Liver (tissue), 9 donors: ENCODE data around the gene AHDC1. TPM values are rescaled to one million over a fixed set of nuclear protein-coding genes. Genes with fewer than 3 reads are reported as not detected.

Experiments
- DNase-seq: peaks from one replicate; pipeline ENCODE4 v3.0.0-alpha.2; 2017; ENCODE audit warnings: low spot score
- H3K27ac ChIP-seq, 2 donors: one replicate each; pipeline ENCODE4 v1.7.0; 2013; ENCODE audit warnings: inconsistent platforms in 2 of 2, low read length in 2 of 2, control low read depth in 1 of 2, low read depth in 1 of 2, mild to moderate bottlenecking in 1 of 2
- H3K27me3 ChIP-seq, 4 donors: one replicate each; pipeline versions ENCODE4 v1.6.1 to v1.7.0; 2013; ENCODE audit warnings: low read length in 3 of 4, inconsistent platforms in 1 of 4, mild to moderate bottlenecking in 1 of 4, moderate library complexity in 1 of 4; ENCODE audit not compliant: control insufficient read depth in 4 of 4, insufficient read depth in 4 of 4
- H3K36me3 ChIP-seq, 4 donors: one replicate each; pipeline versions ENCODE4 v1.6.1 to v1.7.0; 2013; ENCODE audit warnings: low read length in 3 of 4, mild to moderate bottlenecking in 3 of 4, low read depth in 1 of 4, moderate library complexity in 1 of 4; ENCODE audit not compliant: control insufficient read depth in 4 of 4, insufficient read depth in 3 of 4
- H3K4me1 ChIP-seq, 4 donors: one replicate each; pipeline versions ENCODE4 v1.6.1 to v1.7.0; 2013; ENCODE audit warnings: low read length in 3 of 4, mild to moderate bottlenecking in 3 of 4, moderate library complexity in 1 of 4; ENCODE audit not compliant: control insufficient read depth in 4 of 4, insufficient read depth in 4 of 4
- H3K4me3 ChIP-seq, 3 donors: one replicate each; pipeline versions ENCODE4 v1.6.1 to v1.7.0; 2013; ENCODE audit warnings: low read length in 3 of 3, control low read depth in 1 of 3, low read depth in 1 of 3, mild to moderate bottlenecking in 1 of 3
- H3K9ac ChIP-seq, 2 donors: one replicate each; pipeline ENCODE4 v1.7.0; 2013; ENCODE audit warnings: low read length in 2 of 2, mild to moderate bottlenecking in 2 of 2, moderate library complexity in 2 of 2, control low read depth in 1 of 2, low read depth in 1 of 2
- H3K9me3 ChIP-seq, 4 donors: one replicate each; pipeline versions ENCODE4 v1.6.1 to v1.7.0; 2013; ENCODE audit warnings: low read length in 3 of 4; ENCODE audit not compliant: control insufficient read depth in 4 of 4
- FOXA1 ChIP-seq: IDR thresholded peaks from 2 replicates; pipeline ENCODE4 v1.6.1; 2016; ENCODE audit warnings: antibody characterized with exemption
- FOXA2 ChIP-seq: IDR thresholded peaks from 2 replicates; pipeline ENCODE4 v1.6.1; 2016; ENCODE audit warnings: antibody characterized with exemption
- GABPA ChIP-seq, 2 donors: IDR thresholded peaks in 1 of 2; conservative IDR thresholded peaks in 1 of 2; 2 replicates each; pipeline ENCODE4 v1.6.1; 2016; ENCODE audit warnings: antibody characterized with exemption in 2 of 2, mild to moderate bottlenecking in 1 of 2, moderate library complexity in 1 of 2
- HNF4A ChIP-seq, 2 donors: conservative IDR thresholded peaks; 2 replicates each; pipeline ENCODE4 v1.6.1; 2016; ENCODE audit warnings: antibody characterized with exemption in 2 of 2, mild to moderate bottlenecking in 2 of 2
- HNF4G ChIP-seq: IDR thresholded peaks from 2 replicates; pipeline ENCODE4 v1.6.1; 2016; ENCODE audit warnings: antibody characterized with exemption
- JUND ChIP-seq, 2 donors: IDR thresholded peaks; 2 replicates each; pipeline ENCODE4 v1.6.1; 2016; ENCODE audit warnings: antibody characterized with exemption in 2 of 2
- RAD21 ChIP-seq, 2 donors: IDR thresholded peaks; 2 replicates each; pipeline ENCODE4 v1.6.1; 2016; ENCODE audit warnings: antibody characterized with exemption in 2 of 2, mild to moderate bottlenecking in 2 of 2
- RXRA ChIP-seq, 2 donors: IDR thresholded peaks; 2 replicates each; pipeline ENCODE4 v1.6.1; 2017 to 2018; ENCODE audit warnings: antibody characterized with exemption in 2 of 2, mild to moderate bottlenecking in 1 of 2
- SP1 ChIP-seq: IDR thresholded peaks from 2 replicates; pipeline ENCODE4 v1.6.1; 2018; ENCODE audit warnings: antibody characterized with exemption, mild to moderate bottlenecking
- YY1 ChIP-seq: IDR thresholded peaks from 2 replicates; pipeline ENCODE4 v1.6.1; 2016; ENCODE audit warnings: antibody characterized with exemption, mild to moderate bottlenecking
- WGBS: extraction: QIAGEN DNeasy Blood & Tissue Kit; methylation state at CpG from one replicate; pipeline ENCODE4 v1.1.7; 2013; 5-methylcytosine and 5-hydroxymethylcytosine counted together
- polyA plus RNA-seq, 2 donors: library from polyadenylated mRNA; stranded (reverse) in 1 of 2; unstranded in 1 of 2; fragments of 200-250 nt in 1 of 2; fragments of >200 nt in 1 of 2; fragmentation: Nextera tagmentation in 1 of 2; extraction: Ambion mirVana in 1 of 2; gene quantifications; one replicate each; pipeline versions ENCODE4 v1.2.1 to v1.2.3, GENCODE V29; 2013 to 2015
- total RNA-seq, 2 donors: library from RNA; depleted of rRNA; stranded (reverse); fragments of >200 nt; gene quantifications; one replicate each; pipeline ENCODE4 v1.2.3, GENCODE V29; 2014
- TF ChIP-seq, protein P1 (sequence below): IDR thresholded peaks from 2 replicates; pipeline ENCODE4 v1.6.1; 2016; ENCODE audit warnings: antibody characterized with exemption, mild to moderate bottlenecking
- TF ChIP-seq, protein P2 (sequence below): IDR thresholded peaks from 2 replicates; pipeline ENCODE4 v1.6.1; 2016; ENCODE audit warnings: antibody characterized with exemption
- donor health status: healthy.
- donor health status: healthy.
- donor health status: healthy.
- donor health status: healthy.
- donor health status: healthy.

The AHDC1 gene
- total and polyA plus RNA-seq, 4 donors: 2.4 to 6.5 (median 5.5) TPM

DNA sequence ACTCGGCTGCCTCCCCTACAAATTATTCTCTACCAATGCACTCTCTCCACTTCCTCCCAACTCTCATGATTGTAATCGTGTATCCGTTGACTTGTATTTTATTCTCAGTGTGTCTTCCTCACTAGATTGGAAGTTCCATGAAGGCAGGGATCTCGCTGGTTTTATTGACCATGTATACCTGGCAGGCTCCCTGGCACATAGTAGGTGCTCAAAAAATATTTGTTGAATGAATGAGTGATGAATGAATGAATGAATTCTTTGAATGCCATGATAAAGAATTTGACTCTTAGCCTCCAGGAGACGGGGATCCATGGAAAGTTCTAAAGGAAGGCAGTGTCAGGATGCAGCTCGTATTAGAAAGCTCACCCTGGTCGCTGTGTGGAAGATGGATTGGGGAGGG lies 85.1 kb downstream of the AHDC1 start:
- WGBS: 91% methylated on average over 7 of the region's 7 CpGs
- no peak for TF ChIP-seq HNF4A (conservative IDR thresholded peaks at IDR 0.05)
- no peak for TF ChIP-seq FOXA1
- TF ChIP-seq, protein P1, sequence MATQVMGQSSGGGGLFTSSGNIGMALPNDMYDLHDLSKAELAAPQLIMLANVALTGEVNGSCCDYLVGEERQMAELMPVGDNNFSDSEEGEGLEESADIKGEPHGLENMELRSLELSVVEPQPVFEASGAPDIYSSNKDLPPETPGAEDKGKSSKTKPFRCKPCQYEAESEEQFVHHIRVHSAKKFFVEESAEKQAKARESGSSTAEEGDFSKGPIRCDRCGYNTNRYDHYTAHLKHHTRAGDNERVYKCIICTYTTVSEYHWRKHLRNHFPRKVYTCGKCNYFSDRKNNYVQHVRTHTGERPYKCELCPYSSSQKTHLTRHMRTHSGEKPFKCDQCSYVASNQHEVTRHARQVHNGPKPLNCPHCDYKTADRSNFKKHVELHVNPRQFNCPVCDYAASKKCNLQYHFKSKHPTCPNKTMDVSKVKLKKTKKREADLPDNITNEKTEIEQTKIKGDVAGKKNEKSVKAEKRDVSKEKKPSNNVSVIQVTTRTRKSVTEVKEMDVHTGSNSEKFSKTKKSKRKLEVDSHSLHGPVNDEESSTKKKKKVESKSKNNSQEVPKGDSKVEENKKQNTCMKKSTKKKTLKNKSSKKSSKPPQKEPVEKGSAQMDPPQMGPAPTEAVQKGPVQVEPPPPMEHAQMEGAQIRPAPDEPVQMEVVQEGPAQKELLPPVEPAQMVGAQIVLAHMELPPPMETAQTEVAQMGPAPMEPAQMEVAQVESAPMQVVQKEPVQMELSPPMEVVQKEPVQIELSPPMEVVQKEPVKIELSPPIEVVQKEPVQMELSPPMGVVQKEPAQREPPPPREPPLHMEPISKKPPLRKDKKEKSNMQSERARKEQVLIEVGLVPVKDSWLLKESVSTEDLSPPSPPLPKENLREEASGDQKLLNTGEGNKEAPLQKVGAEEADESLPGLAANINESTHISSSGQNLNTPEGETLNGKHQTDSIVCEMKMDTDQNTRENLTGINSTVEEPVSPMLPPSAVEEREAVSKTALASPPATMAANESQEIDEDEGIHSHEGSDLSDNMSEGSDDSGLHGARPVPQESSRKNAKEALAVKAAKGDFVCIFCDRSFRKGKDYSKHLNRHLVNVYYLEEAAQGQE: no peak
- TF ChIP-seq RXRA (IDR thresholded peaks at IDR 0.05): no peak
- TF ChIP-seq, protein P2, sequence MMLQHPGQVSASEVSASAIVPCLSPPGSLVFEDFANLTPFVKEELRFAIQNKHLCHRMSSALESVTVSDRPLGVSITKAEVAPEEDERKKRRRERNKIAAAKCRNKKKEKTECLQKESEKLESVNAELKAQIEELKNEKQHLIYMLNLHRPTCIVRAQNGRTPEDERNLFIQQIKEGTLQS: no peak
- no peak for TF ChIP-seq FOXA2
- no peak for TF ChIP-seq GABPA (IDR thresholded peaks at IDR 0.05 in 1 of 2, conservative IDR thresholded peaks at IDR 0.05 in 1 of 2)
- TF ChIP-seq RAD21 (IDR thresholded peaks at IDR 0.05): no peak
- no peak for TF ChIP-seq YY1
- no peaks in the 10 kb centered on the region for H3K9me3 ChIP-seq
- H3K36me3 ChIP-seq: no peaks in the 10 kb centered on the region
- no peak overlapping the region for H3K4me3 ChIP-seq
- DNase-seq: no peak
- peaks cover 0 to 23% (median 11%) of the 10 kb centered on the region in 4 donors for H3K4me1 ChIP-seq
- peak overlapping the region; percentile 53 to 83 for H3K27ac ChIP-seq
- no peaks in the 10 kb centered on the region for H3K27me3 ChIP-seq
- no peak overlapping the region for H3K9ac ChIP-seq

DNA sequence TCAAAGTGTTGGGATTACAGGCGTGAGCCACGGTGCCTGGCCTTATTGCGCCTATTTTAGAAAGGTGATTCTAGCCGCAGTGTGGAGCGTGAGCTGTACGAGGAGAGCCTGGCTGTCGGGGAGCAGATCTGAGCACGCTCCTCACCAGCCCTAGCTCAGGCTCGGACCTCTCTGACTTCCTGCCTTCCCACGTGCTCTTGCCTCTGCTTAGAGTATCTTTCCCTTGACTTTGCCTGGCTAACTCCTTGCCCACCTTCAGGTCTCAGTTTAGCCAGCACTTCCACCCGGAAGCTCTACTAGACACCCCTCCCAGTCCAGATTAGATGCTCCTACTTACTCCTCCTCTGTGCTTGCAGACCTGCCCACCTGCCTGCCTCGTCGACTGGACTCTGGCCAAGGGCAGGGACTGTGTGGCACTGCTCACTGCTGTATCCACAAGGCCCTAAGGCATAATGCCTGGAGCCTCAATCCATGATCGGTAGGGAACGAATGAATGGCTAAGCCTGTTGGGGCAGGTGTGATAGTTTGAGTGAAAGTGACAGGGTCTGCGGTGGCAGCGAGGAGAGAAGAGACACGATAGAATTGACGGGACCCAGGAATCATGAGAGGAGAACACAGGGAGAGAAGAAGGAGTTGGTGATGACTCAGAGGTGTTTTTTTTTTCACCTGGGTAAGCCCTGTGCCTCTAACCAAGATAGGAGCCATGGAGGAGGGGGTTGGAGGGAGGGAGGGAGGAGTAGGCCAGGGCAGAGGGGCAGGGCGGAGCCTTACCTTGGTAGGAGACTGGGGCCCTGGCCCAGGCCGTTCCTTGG lies 85.8 kb downstream of the AHDC1 start:
- Histone ChIP-seq H3K36me3 (no peaks in the 10 kb centered on the region), H3K9ac (no peak overlapping the region), H3K4me1 (peaks cover 2 to 23% (median 11%) of the 10 kb centered on the region in 4 donors), H3K4me3 (no peak overlapping the region), H3K9me3 (no peaks in the 10 kb centered on the region), H3K27ac (no peak overlapping the region), H3K27me3 (no peaks in the 10 kb centered on the region)
- TF ChIP-seq, protein P2: no peak
- TF ChIP-seq YY1: no peak
- TF ChIP-seq RAD21 (IDR thresholded peaks at IDR 0.05): no peak
- TF ChIP-seq HNF4A (conservative IDR thresholded peaks at IDR 0.05): no peak
- no peak for TF ChIP-seq HNF4G
- no peak for TF ChIP-seq FOXA2
- TF ChIP-seq, protein P1: no peak
- TF ChIP-seq GABPA (IDR thresholded peaks at IDR 0.05 in 1 of 2, conservative IDR thresholded peaks at IDR 0.05 in 1 of 2): no peak
- no peak for TF ChIP-seq JUND (IDR thresholded peaks at IDR 0.05)
- no peak for TF ChIP-seq RXRA (IDR thresholded peaks at IDR 0.05)
- no peak for TF ChIP-seq SP1
- no peak for DNase-seq
- WGBS: 79% methylated on average over 21 of the region's 21 CpGs
